ENCODE data around the gene LZTR1. TPM values are rescaled to one million over a fixed set of nuclear protein-coding genes. Genes with fewer than 3 reads are reported as not detected.

Gene LZTR1
- total RNA-seq, 1 donor from 2014 or later = 91.5 TPM

DNA sequence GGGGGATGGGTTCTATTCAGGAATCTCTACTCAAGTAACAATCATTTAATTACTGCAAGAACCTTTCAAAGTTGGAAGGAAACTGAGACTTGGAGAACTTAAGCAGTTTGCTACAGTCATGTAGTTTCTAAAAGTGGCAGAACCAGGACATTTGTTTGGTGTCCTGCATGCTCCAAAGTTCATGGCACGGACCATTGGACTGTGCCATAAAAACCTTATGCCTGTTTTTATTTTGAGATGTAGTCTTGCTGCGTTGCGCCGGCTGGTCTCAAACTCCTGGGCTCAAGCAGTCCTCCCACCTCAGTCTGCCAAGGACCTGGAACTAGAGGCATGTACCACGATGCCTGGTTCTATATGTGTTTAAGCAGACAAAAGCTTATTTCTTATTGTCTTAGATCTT lies 33.6 kb upstream of the LZTR1 start:
- peaks cover 27% of the 10 kb centered on the region for H3K4me1 Mint-ChIP-seq (ENCODE audit: unreplicated experiment)
- H3K36me3 Mint-ChIP-seq (ENCODE audit: unreplicated experiment) = peaks cover 24% of the 10 kb centered on the region
- H3K27me3 Mint-ChIP-seq (ENCODE audit: unreplicated experiment) = no peaks in the 10 kb centered on the region
- no peak overlapping the region for H3K4me3 Mint-ChIP-seq (ENCODE audit: unreplicated experiment)
- TF ChIP-seq, protein P1, sequence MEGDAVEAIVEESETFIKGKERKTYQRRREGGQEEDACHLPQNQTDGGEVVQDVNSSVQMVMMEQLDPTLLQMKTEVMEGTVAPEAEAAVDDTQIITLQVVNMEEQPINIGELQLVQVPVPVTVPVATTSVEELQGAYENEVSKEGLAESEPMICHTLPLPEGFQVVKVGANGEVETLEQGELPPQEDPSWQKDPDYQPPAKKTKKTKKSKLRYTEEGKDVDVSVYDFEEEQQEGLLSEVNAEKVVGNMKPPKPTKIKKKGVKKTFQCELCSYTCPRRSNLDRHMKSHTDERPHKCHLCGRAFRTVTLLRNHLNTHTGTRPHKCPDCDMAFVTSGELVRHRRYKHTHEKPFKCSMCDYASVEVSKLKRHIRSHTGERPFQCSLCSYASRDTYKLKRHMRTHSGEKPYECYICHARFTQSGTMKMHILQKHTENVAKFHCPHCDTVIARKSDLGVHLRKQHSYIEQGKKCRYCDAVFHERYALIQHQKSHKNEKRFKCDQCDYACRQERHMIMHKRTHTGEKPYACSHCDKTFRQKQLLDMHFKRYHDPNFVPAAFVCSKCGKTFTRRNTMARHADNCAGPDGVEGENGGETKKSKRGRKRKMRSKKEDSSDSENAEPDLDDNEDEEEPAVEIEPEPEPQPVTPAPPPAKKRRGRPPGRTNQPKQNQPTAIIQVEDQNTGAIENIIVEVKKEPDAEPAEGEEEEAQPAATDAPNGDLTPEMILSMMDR (IDR thresholded peaks at IDR 0.05) = no peak
- no peak for DNase-seq (ENCODE audit: extremely low spot score, unreplicated experiment)
- H3K27ac Mint-ChIP-seq (ENCODE audit: unreplicated experiment) = no peak overlapping the region
- no peaks in the 10 kb centered on the region for H3K9me3 Mint-ChIP-seq (ENCODE audit: unreplicated experiment)

DNA sequence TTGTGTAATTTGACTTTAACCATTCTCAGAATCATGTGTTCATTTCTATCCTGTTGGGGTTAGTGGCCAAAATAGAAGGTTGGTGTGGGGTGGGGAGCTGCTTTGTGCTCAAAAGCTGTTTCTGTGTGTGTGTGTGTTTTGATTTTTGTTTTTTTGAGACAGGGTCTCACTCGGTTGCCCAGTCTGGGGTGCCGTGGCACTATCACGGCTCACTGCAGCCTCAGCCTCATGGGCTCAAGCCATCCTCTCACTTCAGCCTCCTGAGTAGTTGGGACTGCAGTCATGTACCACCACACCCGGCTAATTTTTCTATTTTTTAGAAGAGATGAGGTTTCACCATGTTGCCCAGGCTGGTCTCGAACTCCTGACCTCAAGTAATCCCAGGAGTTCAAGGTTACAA lies 33.1 kb upstream of the LZTR1 start:
- Mint-ChIP-seq H3K27ac (ENCODE audit: unreplicated experiment) (no peak overlapping the region), H3K36me3 (ENCODE audit: unreplicated experiment) (peaks cover 26% of the 10 kb centered on the region), H3K4me1 (ENCODE audit: unreplicated experiment) (peaks cover 27% of the 10 kb centered on the region), H3K27me3 (ENCODE audit: unreplicated experiment) (no peaks in the 10 kb centered on the region), H3K4me3 (ENCODE audit: unreplicated experiment) (no peak overlapping the region), H3K9me3 (ENCODE audit: unreplicated experiment) (no peaks in the 10 kb centered on the region)
- no peak for DNase-seq (ENCODE audit: extremely low spot score, unreplicated experiment)
- TF ChIP-seq, protein P1 (IDR thresholded peaks at IDR 0.05) = no peak

DNA sequence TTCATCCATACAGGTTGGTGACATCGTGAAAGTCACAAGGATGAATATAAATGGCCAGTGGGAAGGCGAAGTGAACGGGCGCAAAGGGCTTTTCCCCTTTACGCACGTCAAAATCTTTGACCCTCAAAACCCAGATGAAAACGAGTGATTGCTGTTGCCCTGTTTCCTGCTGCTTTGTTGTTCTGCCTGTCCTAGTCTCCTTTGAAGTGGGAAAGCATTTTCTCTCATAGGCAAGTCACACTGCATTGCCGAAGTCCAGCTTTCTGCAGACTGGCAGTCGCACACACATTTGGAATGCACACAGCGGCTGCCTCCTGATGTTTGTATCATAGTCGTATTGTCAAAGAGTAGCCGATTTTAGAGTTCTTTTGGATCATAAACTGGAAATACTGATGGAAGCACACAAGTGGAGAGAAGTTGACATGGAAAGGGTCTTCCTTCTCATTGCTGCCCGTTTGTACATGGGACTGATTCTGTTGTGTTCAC lies 32.4 kb upstream of the LZTR1 start:
- Mint-ChIP-seq H3K4me1 (ENCODE audit: unreplicated experiment) (peaks cover 24% of the 10 kb centered on the region), H3K9me3 (ENCODE audit: unreplicated experiment) (no peaks in the 10 kb centered on the region), H3K36me3 (ENCODE audit: unreplicated experiment) (peaks cover 27% of the 10 kb centered on the region), H3K4me3 (ENCODE audit: unreplicated experiment) (no peak overlapping the region), H3K27ac (ENCODE audit: unreplicated experiment) (no peak overlapping the region), H3K27me3 (ENCODE audit: unreplicated experiment) (no peaks in the 10 kb centered on the region)
- TF ChIP-seq, protein P1 (IDR thresholded peaks at IDR 0.05) = no peak
- DNase-seq (ENCODE audit: extremely low spot score, unreplicated experiment) = no peak

DNA sequence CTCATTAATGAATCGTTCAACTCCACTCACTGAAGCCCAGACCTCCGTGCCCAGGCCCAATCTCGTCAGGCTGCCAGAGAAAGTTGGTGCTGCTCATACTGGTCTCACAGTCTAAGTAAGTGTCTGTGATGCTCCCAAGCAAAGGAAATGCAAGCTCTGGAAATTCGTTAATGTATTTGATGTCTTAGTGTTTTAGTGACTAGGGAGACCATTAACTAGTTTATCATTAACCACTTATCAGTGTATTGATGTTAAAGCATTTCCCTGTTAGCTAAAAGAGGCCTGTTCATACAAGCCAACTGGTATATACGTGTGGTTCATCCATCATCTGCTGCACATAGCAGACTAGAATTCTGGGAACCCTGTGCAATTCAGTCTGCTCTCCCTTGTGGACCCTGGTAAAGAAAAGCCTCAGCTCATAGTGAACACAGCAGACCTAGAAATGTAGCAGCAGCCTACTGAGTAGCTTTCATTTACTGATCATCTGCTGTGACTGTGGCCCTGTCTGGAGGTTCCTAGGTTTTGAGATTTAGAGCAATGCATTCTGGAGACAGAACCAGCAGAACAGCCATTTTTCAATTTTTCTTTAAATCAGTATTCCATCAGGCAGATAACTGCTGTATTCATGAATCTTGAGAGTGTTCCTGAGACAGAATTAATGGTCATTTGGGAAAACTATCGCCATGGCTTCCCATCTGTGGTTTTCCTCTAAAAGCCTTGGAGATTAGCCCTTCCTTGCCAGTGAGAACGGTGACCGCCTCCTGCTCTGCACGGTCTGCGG lies 30.8 kb upstream of the LZTR1 start:
- Mint-ChIP-seq H3K27ac (ENCODE audit: unreplicated experiment) (no peak overlapping the region), H3K36me3 (ENCODE audit: unreplicated experiment) (peaks cover 27% of the 10 kb centered on the region)
- TF ChIP-seq, protein P1 (IDR thresholded peaks at IDR 0.05) = no peak

DNA sequence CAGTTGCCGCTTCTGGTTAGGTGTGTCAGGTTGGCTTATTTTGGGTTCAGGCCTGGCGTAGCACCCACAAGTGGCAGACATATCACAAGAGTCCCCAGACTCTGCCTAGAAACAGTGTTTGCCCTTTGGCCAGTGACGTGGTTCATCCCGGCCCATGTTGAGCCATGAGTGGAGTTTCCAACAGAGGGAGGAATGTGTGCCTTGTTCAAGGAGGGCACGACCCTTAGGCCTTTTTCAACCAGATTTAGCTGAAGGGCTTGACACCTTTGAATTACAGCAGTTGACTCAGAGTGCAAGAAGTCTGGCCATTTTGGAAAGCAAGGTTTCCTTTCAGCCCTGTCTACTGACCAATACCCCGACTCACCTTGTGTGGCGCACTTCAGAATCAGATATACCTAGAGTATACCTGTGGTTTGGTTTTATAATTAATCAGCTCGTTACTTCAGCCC lies 30.1 kb upstream of the LZTR1 start:
- Mint-ChIP-seq H3K27me3 (ENCODE audit: unreplicated experiment) (no peaks in the 10 kb centered on the region), H3K4me3 (ENCODE audit: unreplicated experiment) (no peak overlapping the region), H3K27ac (ENCODE audit: unreplicated experiment) (no peak overlapping the region), H3K36me3 (ENCODE audit: unreplicated experiment) (peaks cover 27% of the 10 kb centered on the region), H3K9me3 (ENCODE audit: unreplicated experiment) (no peaks in the 10 kb centered on the region), H3K4me1 (ENCODE audit: unreplicated experiment) (peaks cover 11% of the 10 kb centered on the region)
- TF ChIP-seq, protein P1 (IDR thresholded peaks at IDR 0.05) = no peak
- no peak for DNase-seq (ENCODE audit: extremely low spot score, unreplicated experiment)

More for the DNA sequence above, 30.8 kb upstream of the LZTR1 start:
- Mint-ChIP-seq H3K4me3 (ENCODE audit: unreplicated experiment) (no peak overlapping the region), H3K4me1 (ENCODE audit: unreplicated experiment) (peaks cover 11% of the 10 kb centered on the region), H3K9me3 (ENCODE audit: unreplicated experiment) (no peaks in the 10 kb centered on the region), H3K27me3 (ENCODE audit: unreplicated experiment) (no peaks in the 10 kb centered on the region)
- DNase-seq (ENCODE audit: extremely low spot score, unreplicated experiment) = no peak

Data from osteocyte (in vitro differentiated cells).